ENCODE results near the gene PRDM5.

GRCh38 chr4:120814886-120815285 is 107.6 kb downstream of the PRDM5 start:
- TF ChIP-seq CTCF (optimal IDR thresholded peaks at IDR 0.05 in 1 of 3, IDR thresholded peaks at IDR 0.05 in 1 of 3, conservative IDR thresholded peaks at IDR 0.05 in 1 of 3; ENCODE audit: extremely low read depth in 1 of 3, insufficient read depth in 2 of 3, low read length in 3 of 3), result no peak
- no peak for TF ChIP-seq EZH2 (IDR thresholded peaks at IDR 0.05; ENCODE audit: low read length)

Measured in keratinocyte (primary cell).